Trophoblast cell (in vitro differentiated cells and primary cell): ENCODE results near the gene ACVR1B.

ENCODE experiments used
- DNase-seq, 2 donors: peaks; one replicate each; pipeline ENCODE4 v3.0.0-alpha.2; 2016
- H2AFZ ChIP-seq: 2 replicates; pipeline ENCODE4 v1.6.1; 2013; ENCODE audit warnings: low read length, moderate library complexity, mild to moderate bottlenecking; ENCODE audit not compliant: insufficient read depth, poor library complexity
- H2AK5ac ChIP-seq: 2 replicates; pipeline ENCODE4 v1.6.1; 2013; ENCODE audit warnings: mild to moderate bottlenecking, low read length
- H2BK120ac ChIP-seq: 2 replicates; pipeline ENCODE4 v1.6.1; 2013; ENCODE audit warnings: low read length, mild to moderate bottlenecking, moderate library complexity; ENCODE audit not compliant: insufficient read depth, poor library complexity
- H2BK12ac ChIP-seq: 2 replicates; pipeline ENCODE4 v1.6.1; 2013; ENCODE audit warnings: mild to moderate bottlenecking, low read length, moderate library complexity
- H2BK5ac ChIP-seq: 2 replicates; pipeline ENCODE4 v1.6.1; 2013; ENCODE audit warnings: low read length, low read depth, moderate library complexity, mild to moderate bottlenecking; ENCODE audit not compliant: poor library complexity
- H3K14ac ChIP-seq: 2 replicates; pipeline ENCODE4 v1.6.1; 2013; ENCODE audit warnings: mild to moderate bottlenecking, low read length
- H3K18ac ChIP-seq: 2 replicates; pipeline ENCODE4 v1.6.1; 2013; ENCODE audit warnings: mild to moderate bottlenecking, low read length
- H3K23ac ChIP-seq: 2 replicates; pipeline ENCODE4 v1.6.1; 2013; ENCODE audit warnings: low read length
- H3K27ac ChIP-seq: 2 replicates; pipeline ENCODE4 v1.5.1; 2013; ENCODE audit warnings: low read depth, mild to moderate bottlenecking, inconsistent platforms, low read length, moderate library complexity
- H3K27me3 ChIP-seq: 2 replicates; pipeline ENCODE4 v1.6.1; 2013; ENCODE audit warnings: inconsistent platforms, mild to moderate bottlenecking, low read length, moderate library complexity; ENCODE audit not compliant: insufficient read depth
- H3K36me3 ChIP-seq, 2 experiments: 1 replicate in 1 of 2; 2 replicates in 1 of 2; pipeline ENCODE4 v1.6.1; 2013; ENCODE audit warnings: low read length in 2 of 2, mild to moderate bottlenecking in 2 of 2, moderate library complexity in 1 of 2; ENCODE audit not compliant: insufficient read depth in 2 of 2, control insufficient read depth in 1 of 2
- H3K4ac ChIP-seq: 2 replicates; pipeline ENCODE4 v1.6.1; 2013; ENCODE audit warnings: low read depth, mild to moderate bottlenecking, low read length, moderate library complexity
- H3K4me1 ChIP-seq, 2 experiments: 1 replicate in 1 of 2; 2 replicates in 1 of 2; pipeline ENCODE4 v1.6.1; 2013; ENCODE audit warnings: low read length in 2 of 2, mild to moderate bottlenecking in 2 of 2, moderate library complexity in 1 of 2; ENCODE audit not compliant: insufficient read depth in 2 of 2, control insufficient read depth in 1 of 2
- H3K4me2 ChIP-seq: 2 replicates; pipeline ENCODE4 v1.6.1; 2013; ENCODE audit warnings: inconsistent platforms, mild to moderate bottlenecking, low read length, moderate library complexity
- H3K4me3 ChIP-seq: 2 replicates; pipeline ENCODE4 v1.5.1; 2013; ENCODE audit warnings: mild to moderate bottlenecking, low read depth, low read length, inconsistent platforms
- H3K79me1 ChIP-seq: one replicate; pipeline ENCODE4 v1.6.1; 2013; ENCODE audit warnings: low read length
- H3K79me2 ChIP-seq: 2 replicates; pipeline ENCODE4 v1.6.1; 2013; ENCODE audit warnings: low read length, mild to moderate bottlenecking; ENCODE audit not compliant: control insufficient read depth, insufficient read depth, poor library complexity
- H3K9ac ChIP-seq: 2 replicates; pipeline ENCODE4 v1.6.1; 2013; ENCODE audit warnings: mild to moderate bottlenecking, low read length
- H3K9me3 ChIP-seq: 2 replicates; pipeline ENCODE4 v1.6.1; 2013; ENCODE audit warnings: low read depth, mild to moderate bottlenecking, control low read depth, inconsistent platforms, low read length; ENCODE audit not compliant: insufficient read depth
- H4K12ac ChIP-seq: 2 replicates; pipeline ENCODE4 v1.6.1; 2013; ENCODE audit warnings: low read depth, mild to moderate bottlenecking, low read length, moderate library complexity
- H4K8ac ChIP-seq: 2 replicates; pipeline ENCODE4 v1.6.1; 2013; ENCODE audit warnings: low read depth, mild to moderate bottlenecking, low read length, moderate library complexity
- H4K91ac ChIP-seq: one replicate; pipeline ENCODE4 v1.6.1; 2013; ENCODE audit warnings: low read depth, mild to moderate bottlenecking, low read length, moderate library complexity
- WGBS: extraction: QIAGEN DNeasy Blood & Tissue Kit; methylation state at CpG from one replicate; pipeline ENCODE4 v1.1.7; 2013; ENCODE audit warnings: missing lambda C conversion rate; ENCODE audit not compliant: insufficient read length, insufficient coverage; ENCODE audit errors: extremely low coverage; 5-methylcytosine and 5-hydroxymethylcytosine counted together

ACVR1B gene

GRCh38 chr12:51950682-51951198, 759 bp upstream of the ACVR1B start:
- no peak overlapping the region for H3K23ac ChIP-seq
- H4K91ac ChIP-seq: no peak overlapping the region
- H2AFZ ChIP-seq: peak overlapping the region; percentile 38
- no peaks in the 10 kb centered on the region for H3K36me3 ChIP-seq
- WGBS: no CpG with 5 or more reads among the region's 5 CpGs
- peak overlapping the region; percentile 60 for H3K4me3 ChIP-seq
- H3K9me3 ChIP-seq: peaks cover 4% of the 10 kb centered on the region
- DNase-seq: no peak
- H4K8ac ChIP-seq: peak overlapping the region; percentile 8
- H2AK5ac ChIP-seq: no peak overlapping the region
- H3K18ac ChIP-seq: no peak overlapping the region
- peaks cover 5% of the 10 kb centered on the region for H3K79me1 ChIP-seq
- H3K4me1 ChIP-seq: peaks cover 5 to 11% of the 10 kb centered on the region in 2 experiments
- H3K79me2 ChIP-seq: peaks cover 8% of the 10 kb centered on the region
- no peak overlapping the region for H3K27ac ChIP-seq
- no peak overlapping the region for H3K4ac ChIP-seq
- H3K4me2 ChIP-seq: peak overlapping the region; percentile 71
- no peak overlapping the region for H2BK12ac ChIP-seq
- no peak overlapping the region for H4K12ac ChIP-seq
- H3K14ac ChIP-seq: no peak overlapping the region
- H2BK120ac ChIP-seq: no peak overlapping the region
- H3K9ac ChIP-seq: no peak overlapping the region
- H3K27me3 ChIP-seq: peaks cover 12% of the 10 kb centered on the region
- no peak overlapping the region for H2BK5ac ChIP-seq

GRCh38 chr12:51951843-51952722, 584 bp downstream of the ACVR1B start:
- Histone ChIP-seq H3K79me2 (peaks cover 8% of the 10 kb centered on the region), H3K14ac (peak overlapping the region; percentile 97), H3K27ac (no peak overlapping the region), H4K91ac (peak overlapping the region; percentile 70), H2AK5ac (peak overlapping the region; percentile 71), H2BK5ac (peak overlapping the region; percentile 51), H3K23ac (peak overlapping the region; percentile 30), H3K9ac (peak overlapping the region; percentile 95), H3K79me1 (peaks cover 5% of the 10 kb centered on the region), H2BK12ac (peak overlapping the region; percentile 5), H2BK120ac (peak overlapping the region; percentile 81), H3K4me3 (peak overlapping the region; percentile 85), H3K4me1 (peaks cover 5 to 11% of the 10 kb centered on the region in 2 experiments), H3K9me3 (peaks cover 4% of the 10 kb centered on the region), H4K12ac (peak overlapping the region; percentile 93), H3K36me3 (no peaks in the 10 kb centered on the region), H3K4ac (peak overlapping the region; percentile 98), H3K27me3 (peaks cover 12% of the 10 kb centered on the region), H4K8ac (peak overlapping the region; percentile 89), H2AFZ (peak overlapping the region; percentile 95), H3K18ac (peak overlapping the region; percentile 72), H3K4me2 (peak overlapping the region; percentile 98)
- WGBS: no CpG with 5 or more reads among the region's 50 CpGs
- DNase-seq: no peak

- Histone ChIP-seq H3K36me3 (no peaks in the 10 kb centered on the region), H3K79me1 (peaks cover 5% of the 10 kb centered on the region), H3K4me2 (no peak overlapping the region), H4K91ac (no peak overlapping the region), H3K18ac (no peak overlapping the region), H3K4ac (no peak overlapping the region), H3K23ac (no peak overlapping the region), H2BK12ac (no peak overlapping the region), H2BK5ac (no peak overlapping the region), H3K4me1 (peaks cover 5 to 11% of the 10 kb centered on the region in 2 experiments), H2BK120ac (no peak overlapping the region), H3K79me2 (peaks cover 8% of the 10 kb centered on the region), H3K27ac (no peak overlapping the region), H2AFZ (no peak overlapping the region), H4K8ac (no peak overlapping the region), H2AK5ac (no peak overlapping the region), H3K14ac (no peak overlapping the region), H3K9me3 (peaks cover 3% of the 10 kb centered on the region), H3K9ac (no peak overlapping the region), H3K4me3 (no peak overlapping the region), H4K12ac (no peak overlapping the region), H3K27me3 (peaks cover 12% of the 10 kb centered on the region)
- WGBS: no CpG with 5 or more reads among the region's 8 CpGs
- DNase-seq: no peak
Observed at GRCh38 chr12:51953089-51953488, 1.6 kb downstream of the ACVR1B start.

- H2AFZ ChIP-seq: no peak overlapping the region
- no peak overlapping the region for H2BK120ac ChIP-seq
- H3K9me3 ChIP-seq: peaks cover 3% of the 10 kb centered on the region
- no peak overlapping the region for H3K9ac ChIP-seq
- H3K23ac ChIP-seq: no peak overlapping the region
- H4K91ac ChIP-seq: no peak overlapping the region
- no peak overlapping the region for H2BK5ac ChIP-seq
- H3K36me3 ChIP-seq: no peaks in the 10 kb centered on the region
- H3K18ac ChIP-seq: no peak overlapping the region
- H3K79me2 ChIP-seq: peaks cover 8% of the 10 kb centered on the region
- H3K14ac ChIP-seq: no peak overlapping the region
- no peak overlapping the region for H3K4ac ChIP-seq
- H3K4me1 ChIP-seq: peaks cover 7 to 11% of the 10 kb centered on the region in 2 experiments
- no peak overlapping the region for H2BK12ac ChIP-seq
- no peak overlapping the region for H4K8ac ChIP-seq
- H3K4me3 ChIP-seq: no peak overlapping the region
- H3K27me3 ChIP-seq: peaks cover 12% of the 10 kb centered on the region
- no peak overlapping the region for H2AK5ac ChIP-seq
- H4K12ac ChIP-seq: no peak overlapping the region
- H3K79me1 ChIP-seq: peaks cover 5% of the 10 kb centered on the region
- 100% methylated on average over 1 of the region's 4 CpGs for WGBS
- no peak for DNase-seq
- no peak overlapping the region for H3K27ac ChIP-seq
- H3K4me2 ChIP-seq: no peak overlapping the region
Observed at GRCh38 chr12:51953864-51954263, 2.4 kb downstream of the ACVR1B start.
